HG03342 (cell line): ENCODE measurements around the gene GNG12.

Source experiments
- ATAC-seq: cut with Tn5 transposase; IDR thresholded peaks from one replicate; pipeline ENCODE4 v1.9.1; 2021; ENCODE audit warnings: mild to moderate bottlenecking, moderate library complexity; ENCODE audit not compliant: unreplicated experiment

GNG12 gene

DNA sequence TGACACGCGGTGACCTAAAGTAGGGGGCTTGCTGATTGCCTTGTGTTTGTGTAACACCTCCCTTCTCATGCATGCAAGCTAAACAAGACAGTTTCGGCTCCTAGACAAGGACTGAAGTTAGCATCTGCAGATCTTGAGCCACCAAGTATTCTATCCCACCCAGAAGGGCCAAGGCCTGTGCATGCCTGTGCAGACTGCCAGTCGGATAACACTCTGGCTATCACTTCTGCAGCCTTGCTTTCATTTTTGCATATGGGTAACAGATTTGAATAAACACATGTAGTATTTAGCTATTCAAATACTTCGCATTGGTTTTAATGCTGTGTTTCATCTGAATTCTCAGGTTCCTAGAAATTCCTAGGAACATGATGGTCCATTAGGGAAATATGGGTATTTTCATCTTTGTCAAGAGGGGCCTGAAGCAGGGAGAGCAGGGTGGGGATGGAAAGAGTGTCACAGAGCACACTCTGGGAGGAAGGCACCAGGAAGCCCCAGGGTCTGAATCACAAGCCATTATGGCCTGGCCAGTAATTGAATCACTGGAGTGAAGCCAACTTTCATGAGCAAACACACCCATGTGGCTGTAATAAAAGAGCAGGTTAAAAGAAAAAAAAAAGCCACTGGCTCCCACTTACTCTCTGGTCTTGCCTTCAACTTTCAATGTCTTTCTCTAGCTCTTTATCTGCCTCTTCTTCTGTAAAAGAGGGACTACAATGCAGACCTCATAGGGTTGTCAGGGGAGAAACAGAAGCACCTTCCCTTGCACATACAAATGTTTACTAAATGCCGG lies 120.0 kb downstream of the GNG12 start:
- ATAC-seq: no peak

DNA sequence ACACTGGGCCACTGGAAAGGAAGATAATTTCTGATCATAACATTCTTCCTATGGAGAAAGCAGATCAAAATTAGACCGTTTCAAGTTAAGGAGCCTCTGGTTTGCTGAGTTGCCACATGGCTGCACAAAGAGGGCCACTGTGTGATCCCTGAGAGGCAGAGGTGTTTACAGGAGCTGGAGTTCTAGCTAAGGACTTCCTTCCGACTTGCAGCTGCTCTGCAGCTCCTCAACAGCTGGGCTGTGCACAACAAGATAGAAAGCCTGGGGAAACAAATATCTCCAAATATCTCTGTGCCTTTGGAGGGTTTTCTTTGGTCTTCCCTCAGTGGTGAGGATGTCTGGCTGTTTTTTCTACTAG lies 121.4 kb downstream of the GNG12 start:
- peak; percentile 42 for ATAC-seq

DNA sequence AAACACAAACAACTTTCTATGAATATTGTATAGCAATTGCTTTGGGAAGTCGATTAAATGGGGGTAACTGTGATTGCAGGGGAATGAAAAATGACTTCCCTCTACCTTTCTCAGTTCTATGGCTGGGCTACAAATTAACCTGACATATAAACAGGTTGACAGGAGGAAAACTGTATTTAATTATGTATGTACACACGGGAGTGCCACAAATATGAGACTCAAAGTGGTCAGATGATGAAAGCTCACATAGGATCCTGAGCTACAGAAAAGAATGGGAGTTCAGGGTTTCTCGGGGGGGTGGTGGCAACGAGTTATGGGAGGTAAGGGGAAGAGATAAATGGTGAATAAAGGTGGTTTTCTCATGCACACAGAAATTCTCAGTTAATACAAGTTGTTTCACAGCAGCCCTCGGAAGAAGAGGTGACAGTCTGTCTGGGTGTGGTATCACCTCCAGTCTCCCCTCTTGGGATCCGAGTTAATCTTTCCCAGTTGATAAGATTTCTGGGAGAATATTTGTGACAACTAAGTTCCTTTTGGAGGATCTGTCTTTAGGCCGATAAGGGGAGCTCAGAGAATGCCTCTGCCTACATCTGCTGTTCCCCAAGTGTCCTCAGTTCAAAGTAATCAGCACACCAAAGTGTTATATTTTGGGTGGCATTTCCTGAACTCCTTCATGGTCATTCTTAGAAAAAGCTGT lies 122.0 kb downstream of the GNG12 start:
- peak; percentile 29 for ATAC-seq

DNA sequence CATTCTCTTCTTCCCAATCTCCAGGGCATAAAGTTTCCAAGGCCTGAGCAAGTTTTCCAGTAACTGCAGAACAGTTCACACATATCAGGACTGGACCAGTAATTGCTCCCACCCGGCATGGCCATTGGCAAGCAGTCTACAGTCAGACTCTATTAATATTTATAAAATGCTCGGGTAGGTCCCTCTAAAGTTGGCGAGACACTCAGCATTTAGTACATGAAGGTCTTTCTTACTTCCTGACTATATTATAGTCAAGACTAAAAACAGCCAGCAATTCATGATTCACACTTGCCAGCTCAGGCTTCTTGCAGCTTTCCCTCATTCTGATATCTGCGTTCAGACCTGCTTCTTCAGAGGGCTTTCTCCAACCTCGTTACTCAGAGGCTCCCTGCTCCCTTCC lies 122.8 kb downstream of the GNG12 start:
- no peak for ATAC-seq

DNA sequence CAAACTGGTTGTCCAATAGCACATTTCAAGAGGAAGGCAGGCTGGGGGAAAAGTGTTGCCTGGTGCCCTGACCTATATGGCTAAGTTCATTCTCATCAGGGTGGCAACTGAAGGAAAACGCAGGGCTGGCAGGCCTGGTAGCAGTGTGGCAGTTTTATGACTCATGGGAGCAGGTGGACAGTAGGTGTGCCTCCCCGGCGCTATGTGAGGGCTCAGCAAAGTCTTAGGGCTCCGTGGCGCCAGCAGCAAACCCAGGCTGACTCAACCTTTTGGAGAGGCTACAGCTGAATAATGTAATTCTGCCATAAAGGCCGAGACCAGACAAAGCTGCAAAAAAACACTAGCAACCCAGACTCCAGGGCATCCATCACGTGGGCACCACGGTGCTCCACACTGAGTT lies 124.7 kb downstream of the GNG12 start:
- no peak for ATAC-seq

DNA sequence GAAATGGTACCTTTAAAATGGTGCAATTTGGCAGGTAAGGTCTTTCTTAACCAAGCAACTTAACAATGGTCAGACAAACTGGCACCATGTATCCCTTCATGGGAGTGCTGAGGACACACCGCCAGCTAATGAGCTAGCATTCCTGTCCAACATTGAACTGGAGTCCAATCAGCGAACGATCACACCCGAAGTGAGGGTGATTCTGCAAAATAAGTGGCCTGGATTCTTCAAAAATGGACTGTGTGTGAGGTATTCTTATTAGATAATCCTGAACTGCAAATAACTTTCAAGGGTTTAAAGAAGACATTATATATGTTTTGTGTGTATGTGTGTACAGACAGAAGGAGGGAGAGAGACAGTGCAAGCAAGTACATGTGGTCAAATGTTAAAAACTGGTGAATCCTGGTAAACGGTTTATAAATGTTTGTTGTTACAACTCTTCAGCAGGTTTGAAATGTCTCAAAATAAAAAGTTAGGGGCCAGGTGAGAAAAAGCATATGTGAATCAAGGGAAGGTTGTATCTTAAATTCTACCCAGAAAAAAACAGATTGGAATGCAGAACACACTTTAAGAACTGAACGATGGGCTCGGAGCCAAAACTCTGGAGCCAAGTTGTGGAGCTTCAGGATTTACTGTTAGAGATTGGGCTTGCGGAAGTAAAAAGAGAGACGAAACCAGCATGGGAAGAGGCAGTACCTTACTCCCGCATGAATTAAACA lies 127.4 kb downstream of the GNG12 start:
- no peak for ATAC-seq

DNA sequence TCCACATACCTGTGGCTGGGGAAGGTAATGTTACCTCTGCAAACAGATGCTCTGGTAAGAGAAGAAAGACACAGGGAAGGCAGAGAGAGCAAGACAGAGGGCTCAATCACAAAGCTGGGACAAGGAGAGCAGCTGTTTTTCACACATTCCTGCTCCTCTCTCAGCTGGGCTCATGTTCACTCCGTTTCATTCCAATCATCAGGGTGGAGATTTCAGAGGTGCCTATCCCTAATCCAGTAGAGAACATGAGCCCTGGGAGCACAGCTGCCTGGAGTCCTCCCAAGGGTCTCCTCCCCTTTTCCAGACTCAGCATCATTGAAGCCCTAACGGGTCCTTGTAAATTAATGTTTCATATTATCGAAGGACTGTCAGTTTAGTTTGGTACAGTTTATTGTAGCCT lies 128.9 kb downstream of the GNG12 start:
- ATAC-seq: no peak

DNA sequence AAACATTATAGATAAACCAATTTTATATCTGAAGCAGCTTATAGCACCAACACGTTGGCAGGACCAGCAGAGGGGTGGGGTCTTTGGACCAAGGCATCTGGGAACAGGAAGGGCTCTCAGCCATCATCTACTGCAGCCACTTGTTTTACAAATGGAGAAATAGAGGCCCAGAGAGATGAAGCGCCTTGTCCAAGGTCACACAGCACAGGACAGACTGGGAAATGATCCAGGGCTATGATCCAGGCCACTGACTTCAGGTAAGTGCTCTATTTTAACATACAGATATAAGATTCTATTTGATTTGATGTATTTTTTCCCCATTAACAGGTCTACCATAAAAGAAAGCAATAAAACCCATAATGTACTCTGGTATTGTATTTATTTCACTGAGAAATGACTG lies 131.4 kb downstream of the GNG12 start:
- ATAC-seq: no peak

DNA sequence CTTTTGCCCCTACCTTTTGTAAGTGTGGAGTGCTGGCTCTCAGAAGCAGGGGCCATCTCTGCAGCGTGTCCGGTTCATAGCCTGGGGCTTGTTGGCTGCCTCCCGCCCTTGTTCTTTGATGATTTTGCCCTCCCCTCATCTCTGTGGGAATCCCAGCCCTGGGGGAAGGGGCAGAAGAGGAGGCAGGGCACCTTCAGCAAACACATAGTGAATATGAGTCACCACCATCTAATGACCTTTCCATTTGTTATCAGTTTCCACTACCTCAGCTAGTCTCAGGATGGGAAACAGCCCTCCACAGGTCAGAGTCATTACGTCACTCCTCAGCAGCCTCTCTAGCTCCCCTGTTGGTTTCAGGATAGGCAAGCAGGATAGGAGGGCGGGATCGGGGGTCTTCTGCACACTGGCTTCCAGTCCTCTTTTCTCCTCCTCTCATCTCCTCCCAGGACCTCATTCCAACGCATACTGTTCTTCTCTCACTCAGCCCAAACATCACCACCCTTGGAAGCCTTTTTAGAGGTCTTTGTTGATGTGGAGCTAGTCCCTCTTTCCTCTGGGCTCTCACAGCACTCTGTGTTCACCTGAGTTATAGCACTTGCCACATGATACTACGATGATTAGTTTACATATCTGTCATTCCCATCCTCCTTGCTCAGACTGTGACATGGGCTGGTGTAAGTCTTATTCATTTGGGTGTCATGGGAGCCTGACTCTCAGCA lies 132.4 kb downstream of the GNG12 start:
- ATAC-seq: peak; percentile 81

DNA sequence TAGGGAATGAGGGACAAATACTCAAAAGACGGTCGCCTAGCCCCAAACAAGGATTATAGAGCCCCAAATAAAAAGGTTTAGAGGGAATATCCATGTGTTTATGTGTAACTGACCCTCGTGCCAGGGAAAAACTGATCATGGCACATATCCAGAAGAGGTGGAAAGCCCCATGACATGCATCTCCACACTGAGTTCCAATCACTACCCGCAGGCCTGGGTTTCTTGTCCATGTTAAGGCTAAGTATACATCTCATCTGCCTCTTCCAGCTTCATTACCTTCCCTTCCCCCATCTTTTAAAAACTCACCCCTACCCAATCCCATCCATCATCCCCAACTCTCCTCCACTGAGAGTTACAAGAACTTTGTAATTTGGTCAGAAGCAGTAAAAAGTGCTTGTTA lies 133.0 kb downstream of the GNG12 start:
- ATAC-seq: no peak

DNA sequence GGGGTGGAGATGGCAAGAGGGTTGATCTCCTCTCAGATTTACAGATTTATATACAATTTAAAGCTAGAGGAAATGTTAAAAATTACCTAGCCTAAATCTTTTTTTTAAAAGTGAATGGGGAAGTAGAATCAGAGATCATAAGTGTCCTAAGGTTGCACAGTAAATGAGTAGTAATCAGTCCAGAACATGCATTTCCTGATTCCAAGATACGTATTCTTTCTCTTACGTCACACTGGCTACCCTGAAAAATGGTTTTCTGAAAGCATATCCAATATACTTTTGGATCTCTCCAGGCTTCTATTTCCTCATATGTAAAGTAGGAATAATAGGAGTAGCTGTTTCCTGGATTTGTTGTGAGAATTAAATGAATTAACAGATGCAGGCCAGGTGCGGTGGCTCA lies 136.6 kb downstream of the GNG12 start:
- no peak for ATAC-seq

DNA sequence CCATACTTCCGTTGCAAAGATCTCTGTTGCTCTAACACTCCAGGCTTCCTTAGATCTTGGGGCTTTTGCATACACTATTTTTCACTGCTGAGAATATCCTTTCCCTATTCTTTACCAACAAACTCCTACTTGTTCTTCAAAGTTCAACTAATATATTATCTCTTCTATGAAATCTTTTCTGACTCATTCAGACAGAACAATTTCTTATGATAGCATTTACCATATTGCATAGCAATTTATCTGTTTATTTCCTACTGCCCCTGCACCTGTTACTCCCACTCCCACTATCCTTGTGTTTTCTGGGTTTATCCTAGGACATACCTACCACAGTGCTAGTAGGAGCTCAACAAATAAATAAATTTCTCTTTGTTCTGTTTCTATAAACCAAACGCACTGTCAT lies 137.3 kb downstream of the GNG12 start:
- no peak for ATAC-seq

DNA sequence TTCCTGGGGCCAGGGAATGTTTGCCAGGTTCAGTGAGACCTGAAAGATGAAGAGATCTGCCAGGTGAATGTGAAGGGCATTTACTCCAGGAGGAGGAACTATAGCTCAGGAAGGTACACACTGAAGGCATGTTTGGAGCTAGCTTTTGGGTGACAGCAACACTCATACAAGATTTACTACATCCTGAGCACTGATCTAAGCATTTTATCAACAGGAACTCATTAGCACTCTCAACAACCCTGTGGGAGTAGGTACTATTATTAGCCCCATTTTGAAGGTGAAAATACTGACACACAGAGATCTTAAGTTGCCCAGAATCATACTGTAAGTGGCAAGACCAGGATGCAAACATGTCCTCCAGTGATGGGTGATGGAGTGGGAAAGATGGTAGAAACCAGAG lies 141.6 kb downstream of the GNG12 start:
- no peak for ATAC-seq

DNA sequence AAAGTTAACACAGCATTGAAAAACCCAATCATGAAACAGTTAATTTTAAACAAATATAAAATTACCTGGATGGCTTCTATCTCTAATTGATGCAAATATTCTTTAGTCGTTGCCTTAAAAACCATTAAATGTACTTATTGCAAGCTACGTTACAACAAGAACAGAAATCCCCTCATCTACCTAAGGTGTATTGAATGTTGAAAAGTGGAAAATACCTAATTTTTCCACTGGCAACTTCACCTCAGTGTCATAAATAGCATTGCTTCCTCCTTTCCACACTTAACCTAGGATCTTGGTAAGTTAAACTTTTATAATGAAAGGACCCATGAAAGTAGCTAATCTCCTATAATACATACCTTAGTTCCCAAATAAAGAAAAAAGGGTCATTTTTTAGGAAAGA lies 142.9 kb downstream of the GNG12 start:
- no peak for ATAC-seq

DNA sequence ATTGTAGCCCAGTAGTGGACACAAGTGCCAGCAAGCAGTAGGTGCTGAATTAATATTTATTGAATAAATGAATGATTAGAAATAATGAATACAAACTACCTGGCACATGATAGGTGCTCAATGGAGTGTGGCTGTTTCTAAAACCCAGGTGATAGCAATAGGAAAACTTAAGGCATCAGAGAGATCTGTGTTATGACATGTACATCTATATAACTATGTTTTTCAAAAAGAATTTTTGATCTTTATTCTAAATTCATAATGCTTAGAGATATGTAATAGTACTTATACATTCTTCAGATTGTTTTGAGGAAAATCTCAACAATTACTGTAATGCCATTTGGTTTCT lies 143.3 kb downstream of the GNG12 start:
- ATAC-seq: no peak

DNA sequence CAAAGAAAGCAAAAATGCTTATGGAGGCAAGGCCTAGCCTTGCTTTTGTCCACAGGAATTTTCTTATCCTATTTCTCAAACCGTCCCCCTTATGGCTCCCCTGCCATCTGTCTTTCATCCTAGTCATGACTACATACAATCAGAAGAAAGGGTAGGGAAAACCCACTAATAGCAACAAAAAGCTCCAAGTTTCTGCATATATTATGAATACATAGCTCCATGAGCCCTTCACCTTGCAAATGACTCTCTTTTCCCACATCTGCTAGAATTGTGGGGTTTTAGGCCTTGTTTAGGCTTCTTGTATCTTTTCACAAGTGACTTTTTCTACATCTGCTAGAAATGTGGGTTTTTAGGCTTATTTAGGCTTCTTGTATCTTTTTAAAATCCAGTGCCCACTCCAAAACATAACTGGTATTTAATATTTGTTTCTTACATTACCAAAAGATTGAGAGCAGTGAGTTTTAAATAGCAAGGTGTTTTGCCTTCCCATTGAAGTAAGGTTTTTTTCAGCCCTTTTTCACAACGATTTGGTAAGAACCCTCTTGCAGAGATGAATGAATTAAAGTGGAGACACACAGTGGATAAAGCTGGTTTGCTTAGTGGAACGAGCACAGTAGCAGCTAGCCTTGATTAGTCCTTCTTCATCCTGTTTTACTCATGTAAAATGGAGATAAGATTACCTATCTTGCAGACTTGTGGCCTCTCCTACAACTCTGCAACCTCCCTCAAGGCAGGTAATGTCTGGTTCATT lies 143.8 kb downstream of the GNG12 start:
- no peak for ATAC-seq

DNA sequence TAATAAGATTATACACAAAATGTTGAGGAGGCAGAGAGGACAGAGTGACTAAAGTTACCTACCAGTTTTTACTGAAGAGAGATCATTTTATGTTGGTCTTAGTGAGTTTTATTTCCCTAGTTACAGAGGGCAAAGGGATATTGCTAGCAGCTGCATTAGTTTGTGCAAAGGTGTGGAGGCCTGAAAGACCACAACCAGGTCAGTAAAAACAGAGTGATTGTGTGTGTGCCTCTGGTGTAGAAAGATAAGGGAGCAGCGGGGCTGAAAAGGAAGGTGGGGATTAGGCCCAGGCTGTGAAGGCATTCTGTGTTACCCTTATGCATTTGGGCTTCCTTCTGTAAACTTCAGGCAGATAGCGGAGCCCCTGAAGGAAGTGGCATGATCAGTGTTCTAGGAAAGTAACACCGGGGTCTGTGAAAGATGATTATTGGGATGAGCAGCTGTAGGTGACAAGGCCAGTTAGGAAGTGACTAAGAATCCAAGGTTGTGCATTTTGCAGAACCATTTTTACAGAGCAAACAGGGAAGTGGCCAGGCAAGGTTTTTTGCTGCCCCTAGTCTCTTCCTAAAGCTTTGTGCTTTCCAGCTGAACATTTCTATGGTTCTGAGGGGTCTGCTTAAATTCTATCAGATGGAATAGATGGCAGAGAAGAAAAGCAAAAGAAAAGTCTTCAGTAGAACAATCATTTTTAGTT lies 144.6 kb downstream of the GNG12 start:
- no peak for ATAC-seq

DNA sequence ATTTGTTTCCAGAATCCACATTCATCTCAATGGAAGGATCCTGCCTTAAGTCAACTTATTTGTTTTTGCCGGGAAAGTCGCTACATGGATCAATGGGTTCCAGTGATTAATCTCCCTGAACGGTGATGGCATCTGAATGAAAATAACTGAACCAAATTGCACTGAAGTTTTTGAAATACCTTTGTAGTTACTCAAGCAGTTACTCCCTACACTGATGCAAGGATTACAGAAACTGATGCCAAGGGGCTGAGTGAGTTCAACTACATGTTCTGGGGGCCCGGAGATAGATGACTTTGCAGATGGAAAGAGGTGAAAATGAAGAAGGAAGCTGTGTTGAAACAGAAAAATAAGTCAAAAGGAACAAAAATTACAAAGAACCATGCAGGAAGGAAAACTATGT lies 145.6 kb downstream of the GNG12 start:
- ATAC-seq: no peak

DNA sequence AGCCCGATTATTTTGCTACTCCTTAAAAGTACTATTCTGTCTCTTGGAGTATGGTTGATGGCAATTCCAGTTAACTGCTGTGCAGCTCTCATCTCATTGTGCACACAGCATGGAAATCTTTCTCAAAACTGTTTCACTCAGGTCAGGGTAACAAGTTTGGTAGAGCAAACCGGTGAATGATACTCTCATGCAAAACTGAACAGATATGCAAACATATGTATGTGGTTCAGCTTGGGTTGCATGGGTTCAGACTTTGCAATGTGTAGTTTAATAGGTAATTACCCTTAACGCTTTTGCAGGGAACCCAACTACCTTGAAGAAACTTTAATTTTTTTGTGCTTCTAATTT lies 146.1 kb downstream of the GNG12 start:
- peak; percentile 9 for ATAC-seq
